Activated naive CD8-positive, alpha-beta T cell (primary cell): ENCODE results near the gene CYP1B1.

ENCODE experiments used
- H3K27ac Mint-ChIP-seq: one replicate; pipeline ENCODE4 v1.8.0; 2021; ENCODE audit warnings: mixed read lengths
- H3K27me3 Mint-ChIP-seq: one replicate; pipeline ENCODE4 v1.8.0; 2021; ENCODE audit warnings: mixed read lengths
- H3K36me3 Mint-ChIP-seq: one replicate; pipeline ENCODE4 v1.8.0; 2021; ENCODE audit warnings: mixed read lengths
- H3K4me1 Mint-ChIP-seq: one replicate; pipeline ENCODE4 v1.8.0; 2021; ENCODE audit warnings: low read depth, mixed read lengths
- H3K4me3 Mint-ChIP-seq: one replicate; pipeline ENCODE4 v1.8.0; 2021; ENCODE audit warnings: mild to moderate bottlenecking, mixed read lengths
- H3K9me3 Mint-ChIP-seq: one replicate; pipeline ENCODE4 v1.8.0; 2021; ENCODE audit warnings: low read depth, mixed read lengths

The CYP1B1 gene

DNA sequence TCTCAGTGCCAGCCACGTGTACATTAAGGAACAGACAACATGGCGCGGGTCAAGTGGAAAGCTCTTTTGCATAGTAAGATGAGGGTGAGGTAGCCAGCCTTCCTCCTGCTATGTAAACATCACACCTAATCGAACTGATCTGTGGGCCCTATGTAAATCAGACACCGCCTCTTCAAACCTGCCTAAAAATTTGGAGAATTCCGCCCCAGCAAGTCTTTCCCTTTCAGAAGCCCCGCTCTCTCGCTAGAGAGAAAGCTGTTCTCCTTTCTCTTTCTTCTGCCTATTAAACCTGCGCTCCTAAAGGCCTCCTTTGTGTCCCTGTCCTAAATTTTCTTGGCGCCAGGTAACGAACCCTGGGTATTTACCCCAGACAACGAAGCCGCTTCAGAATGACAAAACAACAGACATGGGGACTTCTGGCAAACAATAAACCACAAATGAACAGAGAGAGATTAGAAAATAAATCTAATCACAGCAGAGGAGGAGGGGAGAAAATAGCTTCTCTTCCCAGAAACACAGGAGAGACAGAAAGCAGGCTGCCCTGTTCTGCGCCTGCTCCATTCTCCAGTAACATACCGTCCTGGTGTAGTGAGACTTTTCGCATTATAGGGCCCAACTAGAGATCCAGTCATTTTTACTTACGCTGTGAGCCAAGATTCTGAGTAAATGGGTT is 31.9 kb upstream of the CYP1B1 start:
- Mint-ChIP-seq H3K36me3 (no peaks in the 10 kb centered on the region), H3K4me3 (no peak overlapping the region), H3K9me3 (peaks cover 3% of the 10 kb centered on the region), H3K27ac (no peak overlapping the region), H3K27me3 (peaks cover 6% of the 10 kb centered on the region), H3K4me1 (peaks cover 15% of the 10 kb centered on the region)

DNA sequence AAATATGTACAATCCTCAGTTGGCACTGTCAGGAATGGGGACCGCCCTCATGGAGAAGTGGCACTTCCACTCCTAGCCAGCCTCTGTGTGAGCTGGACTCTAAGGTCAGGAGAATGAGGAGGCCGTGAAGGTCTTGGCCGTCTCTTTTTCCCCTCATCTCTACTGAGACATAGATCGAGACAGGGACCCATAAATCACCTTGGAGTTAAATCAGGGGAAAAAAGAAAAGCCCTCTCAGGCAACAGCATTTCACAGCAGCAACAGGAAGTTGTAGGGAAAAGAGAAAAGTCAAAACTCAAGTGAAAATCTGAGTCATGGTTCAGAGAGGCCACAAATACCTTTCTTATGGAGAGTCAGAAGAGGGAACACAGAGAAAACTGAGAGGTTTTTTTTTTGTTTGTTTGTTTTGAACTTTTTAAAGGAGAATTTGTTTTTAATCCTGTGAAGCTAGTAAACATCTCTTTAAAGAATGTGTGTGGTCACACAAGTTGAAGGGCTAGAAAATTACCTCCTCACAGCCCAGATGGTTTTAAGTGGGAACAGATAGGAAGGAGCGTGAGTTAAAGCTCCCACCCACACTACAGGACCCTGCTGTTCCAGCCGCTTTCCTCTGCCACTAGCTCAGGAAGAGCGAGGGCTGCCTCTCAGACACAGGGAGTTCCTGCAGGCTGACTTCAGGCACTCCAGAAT is 30.6 kb upstream of the CYP1B1 start:
- Mint-ChIP-seq H3K4me3 (peak overlapping the region; percentile 39), H3K27ac (peak overlapping the region; percentile 38), H3K4me1 (peaks cover 15% of the 10 kb centered on the region), H3K27me3 (peaks cover 7% of the 10 kb centered on the region), H3K36me3 (no peaks in the 10 kb centered on the region), H3K9me3 (peaks cover 3% of the 10 kb centered on the region)

DNA sequence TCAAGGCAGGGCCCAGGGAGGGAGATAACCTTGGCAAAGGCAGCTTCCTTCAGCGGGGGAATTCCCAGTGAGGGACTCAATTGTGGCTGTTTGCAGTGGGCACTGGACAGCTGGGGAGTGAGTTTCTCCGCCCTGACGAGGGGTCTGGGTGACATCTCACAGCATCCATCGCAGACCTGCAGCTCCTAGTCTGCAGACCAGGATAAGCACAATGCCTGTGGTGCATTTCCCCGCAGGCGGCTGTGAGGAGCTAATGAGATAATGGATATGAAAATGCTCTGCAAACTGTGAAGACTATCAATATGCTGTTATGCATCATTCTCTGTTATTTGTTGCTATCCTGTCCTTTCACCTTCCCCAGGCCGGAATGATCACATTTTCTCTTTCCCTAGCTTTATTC is 30.0 kb upstream of the CYP1B1 start:
- peaks cover under 1% of the 10 kb centered on the region for H3K36me3 Mint-ChIP-seq
- H3K9me3 Mint-ChIP-seq, result no peaks in the 10 kb centered on the region
- peaks cover 15% of the 10 kb centered on the region for H3K4me1 Mint-ChIP-seq
- H3K27me3 Mint-ChIP-seq, result peaks cover 10% of the 10 kb centered on the region
- H3K27ac Mint-ChIP-seq, result peak overlapping the region; percentile 38
- no peak overlapping the region for H3K4me3 Mint-ChIP-seq

DNA sequence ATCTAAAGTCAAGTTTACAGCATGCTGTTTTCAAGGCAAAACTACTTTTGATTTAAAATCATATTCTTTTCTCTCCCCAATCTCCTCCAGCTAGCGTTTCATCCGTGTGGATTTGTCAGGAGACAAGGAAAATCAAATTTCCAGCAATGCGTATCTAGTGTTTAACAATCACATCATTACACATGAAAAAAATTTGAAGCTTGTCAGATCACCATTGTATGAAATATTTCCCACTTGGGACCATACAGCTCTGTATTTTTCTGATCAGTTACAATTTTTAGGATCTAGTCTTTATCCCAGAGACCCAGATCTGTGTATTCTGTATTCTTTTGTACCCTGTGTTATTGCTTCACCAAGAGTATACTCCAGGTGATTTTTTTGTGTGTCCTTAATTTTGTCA is 28.6 kb upstream of the CYP1B1 start:
- H3K27ac Mint-ChIP-seq, result no peak overlapping the region
- H3K9me3 Mint-ChIP-seq, result no peaks in the 10 kb centered on the region
- H3K27me3 Mint-ChIP-seq, result peaks cover 14% of the 10 kb centered on the region
- H3K4me1 Mint-ChIP-seq, result peaks cover 15% of the 10 kb centered on the region
- no peak overlapping the region for H3K4me3 Mint-ChIP-seq
- H3K36me3 Mint-ChIP-seq, result peaks cover 5% of the 10 kb centered on the region

DNA sequence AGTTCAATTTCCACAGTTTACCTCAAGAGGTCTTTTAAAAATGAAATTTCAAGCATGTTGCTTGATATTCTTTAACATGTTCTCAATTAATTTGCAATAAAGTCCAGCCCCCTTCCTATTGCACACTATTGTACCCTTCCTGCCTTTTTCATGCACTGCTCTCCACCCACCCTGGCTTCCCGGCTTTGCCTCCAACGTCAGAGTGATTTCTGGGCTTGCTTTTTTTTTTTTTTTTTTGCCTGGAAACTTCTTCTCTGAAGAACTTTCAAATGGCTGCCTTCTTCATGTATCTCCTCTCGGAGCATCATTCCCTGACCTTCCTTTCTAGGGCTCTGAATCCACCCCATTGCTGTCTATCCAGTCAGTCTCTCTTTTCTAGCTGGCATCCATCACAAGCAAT is 24.4 kb upstream of the CYP1B1 start:
- H3K9me3 Mint-ChIP-seq, result no peaks in the 10 kb centered on the region
- H3K27ac Mint-ChIP-seq, result no peak overlapping the region
- H3K36me3 Mint-ChIP-seq, result peaks cover 5% of the 10 kb centered on the region
- peaks cover 45% of the 10 kb centered on the region for H3K27me3 Mint-ChIP-seq
- H3K4me3 Mint-ChIP-seq, result no peak overlapping the region
- peaks cover 18% of the 10 kb centered on the region for H3K4me1 Mint-ChIP-seq

DNA sequence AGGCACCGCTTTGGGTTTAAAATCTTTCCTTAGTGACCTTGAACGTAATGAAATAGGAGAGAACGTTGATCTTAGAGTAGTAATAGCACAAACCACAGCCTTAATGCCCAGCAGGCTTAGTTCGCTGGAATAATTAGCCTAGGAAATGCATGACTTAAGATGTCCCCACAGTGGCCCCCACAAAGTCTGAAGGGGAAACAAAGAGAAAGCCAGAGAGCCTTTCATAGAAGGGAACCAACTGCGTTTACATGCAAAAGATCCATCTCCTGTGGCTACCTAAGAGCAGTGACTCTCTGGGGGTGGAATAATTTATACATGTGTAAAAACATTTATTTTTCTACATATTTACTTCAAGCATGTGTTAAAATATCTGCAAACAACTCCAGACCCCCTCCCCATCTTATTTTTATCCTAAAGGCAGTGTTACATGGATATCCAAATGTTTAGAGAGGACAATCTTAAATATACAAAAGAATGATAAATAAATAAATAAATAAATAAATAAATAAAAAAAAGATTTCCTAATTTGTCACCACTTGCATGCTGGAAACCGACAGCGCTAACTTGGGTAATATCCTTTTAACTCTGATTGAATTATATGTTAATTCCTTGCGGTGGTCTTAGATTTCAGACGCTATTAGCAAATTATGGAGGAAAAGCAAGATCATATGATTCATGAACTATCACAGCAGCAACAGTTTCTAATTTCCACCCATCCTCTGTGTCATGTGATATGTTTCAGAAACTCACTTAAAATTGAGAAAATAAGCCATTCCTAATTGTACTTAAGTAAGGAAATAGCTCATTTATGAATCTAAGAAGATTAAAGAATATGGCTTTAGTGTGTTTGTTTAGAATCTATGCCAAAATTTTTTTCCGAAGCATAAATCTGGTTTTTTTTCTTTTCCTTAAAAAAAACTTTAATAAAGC is 23.4 kb upstream of the CYP1B1 start:
- peaks cover 5% of the 10 kb centered on the region for H3K36me3 Mint-ChIP-seq
- peaks cover 46% of the 10 kb centered on the region for H3K27me3 Mint-ChIP-seq
- H3K4me3 Mint-ChIP-seq, result no peak overlapping the region
- peaks cover 17% of the 10 kb centered on the region for H3K4me1 Mint-ChIP-seq
- no peaks in the 10 kb centered on the region for H3K9me3 Mint-ChIP-seq
- H3K27ac Mint-ChIP-seq, result no peak overlapping the region

DNA sequence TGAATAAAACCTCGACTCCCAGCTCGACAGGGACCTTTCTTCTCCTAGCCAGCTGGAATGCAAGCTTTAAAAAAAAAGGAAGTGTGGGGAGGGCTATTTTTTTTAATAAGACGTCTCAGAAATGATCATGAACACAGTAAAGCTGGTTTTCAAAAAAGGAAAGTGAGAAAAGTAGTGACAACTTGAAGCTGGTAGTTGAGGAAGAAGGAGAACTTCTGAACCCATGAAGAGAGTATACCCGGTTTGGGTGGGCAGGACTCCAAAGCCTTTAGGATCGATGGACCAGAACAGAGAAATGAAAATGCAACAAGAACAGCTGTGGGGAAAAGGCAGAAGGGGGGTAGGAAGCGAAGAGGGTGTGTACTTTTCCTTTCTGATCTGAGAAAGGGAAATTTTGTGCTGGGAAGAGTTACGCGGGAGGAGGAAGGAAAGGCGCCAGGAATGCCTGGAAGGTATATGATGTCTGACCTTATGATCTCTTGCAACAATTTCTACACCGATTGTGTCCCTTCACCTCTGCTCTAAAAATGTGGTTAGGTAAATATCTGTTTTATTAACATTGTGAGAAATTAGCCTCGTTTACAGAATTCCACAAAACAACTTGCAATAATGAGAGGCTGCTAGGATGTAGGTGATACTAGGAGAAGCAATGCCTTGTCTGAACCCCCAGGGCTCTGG is 22.6 kb upstream of the CYP1B1 start:
- peaks cover 17% of the 10 kb centered on the region for H3K4me1 Mint-ChIP-seq
- H3K27me3 Mint-ChIP-seq, result peaks cover 46% of the 10 kb centered on the region
- no peaks in the 10 kb centered on the region for H3K9me3 Mint-ChIP-seq
- peaks cover 5% of the 10 kb centered on the region for H3K36me3 Mint-ChIP-seq
- no peak overlapping the region for H3K4me3 Mint-ChIP-seq
- H3K27ac Mint-ChIP-seq, result no peak overlapping the region

DNA sequence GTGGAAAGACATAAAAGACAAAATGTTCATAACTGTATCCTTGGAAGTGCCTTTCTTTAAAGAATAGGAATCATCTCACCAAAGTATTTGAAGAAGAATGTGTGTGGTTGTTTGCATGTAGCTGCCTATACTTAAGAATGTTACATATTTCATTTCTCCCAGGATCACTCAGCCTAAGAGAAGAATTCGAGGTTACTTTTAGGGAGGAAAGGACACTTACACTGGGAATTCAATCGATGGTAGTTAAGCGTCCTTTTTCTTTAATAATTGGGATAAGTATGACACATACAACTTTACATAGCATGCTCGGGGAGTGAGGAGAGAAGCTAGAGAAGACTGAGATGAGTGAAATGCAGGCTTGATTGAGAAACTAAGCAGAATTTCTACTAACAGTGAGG is 22.0 kb upstream of the CYP1B1 start:
- H3K36me3 Mint-ChIP-seq, result peaks cover 5% of the 10 kb centered on the region
- H3K4me1 Mint-ChIP-seq, result peaks cover 17% of the 10 kb centered on the region
- H3K9me3 Mint-ChIP-seq, result no peaks in the 10 kb centered on the region
- H3K27ac Mint-ChIP-seq, result no peak overlapping the region
- H3K4me3 Mint-ChIP-seq, result no peak overlapping the region
- H3K27me3 Mint-ChIP-seq, result peaks cover 48% of the 10 kb centered on the region

DNA sequence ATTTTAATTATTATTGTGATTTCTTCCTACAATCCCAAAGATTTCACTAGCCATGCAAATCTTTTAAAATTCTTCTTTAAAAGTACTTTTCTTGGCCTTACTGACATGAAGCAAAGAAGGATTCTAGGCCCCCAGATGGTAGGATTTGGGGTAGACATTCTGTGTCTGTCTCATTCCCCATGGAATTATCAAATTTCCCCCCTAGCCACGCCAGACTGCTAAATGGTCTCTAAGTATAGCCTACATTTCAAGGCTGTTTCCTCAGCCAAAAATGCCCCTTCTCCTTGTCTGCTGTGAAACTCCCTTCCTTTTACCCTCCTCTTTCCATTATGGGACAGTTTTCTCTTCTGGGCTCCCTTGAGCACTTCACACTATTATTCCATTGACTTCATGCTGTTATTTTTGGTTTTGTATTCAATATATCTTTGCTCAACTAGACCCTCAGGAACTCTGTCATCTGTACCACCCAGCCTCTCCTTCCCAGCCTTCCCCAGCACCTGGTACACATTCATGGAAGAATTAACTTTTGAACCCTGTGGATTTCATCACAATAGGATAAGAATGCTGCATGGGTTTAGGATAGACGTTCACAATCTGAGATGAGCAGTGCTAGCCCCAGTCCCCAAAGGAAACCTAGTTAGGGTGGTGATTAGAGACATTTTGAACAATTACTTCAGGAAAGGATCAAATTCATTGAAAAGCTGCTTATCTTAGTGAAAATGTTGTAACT is 21.5 kb upstream of the CYP1B1 start:
- H3K27ac Mint-ChIP-seq, result no peak overlapping the region
- H3K9me3 Mint-ChIP-seq, result no peaks in the 10 kb centered on the region
- peaks cover 17% of the 10 kb centered on the region for H3K4me1 Mint-ChIP-seq
- no peak overlapping the region for H3K4me3 Mint-ChIP-seq
- H3K27me3 Mint-ChIP-seq, result peaks cover 45% of the 10 kb centered on the region
- H3K36me3 Mint-ChIP-seq, result peaks cover 5% of the 10 kb centered on the region

DNA sequence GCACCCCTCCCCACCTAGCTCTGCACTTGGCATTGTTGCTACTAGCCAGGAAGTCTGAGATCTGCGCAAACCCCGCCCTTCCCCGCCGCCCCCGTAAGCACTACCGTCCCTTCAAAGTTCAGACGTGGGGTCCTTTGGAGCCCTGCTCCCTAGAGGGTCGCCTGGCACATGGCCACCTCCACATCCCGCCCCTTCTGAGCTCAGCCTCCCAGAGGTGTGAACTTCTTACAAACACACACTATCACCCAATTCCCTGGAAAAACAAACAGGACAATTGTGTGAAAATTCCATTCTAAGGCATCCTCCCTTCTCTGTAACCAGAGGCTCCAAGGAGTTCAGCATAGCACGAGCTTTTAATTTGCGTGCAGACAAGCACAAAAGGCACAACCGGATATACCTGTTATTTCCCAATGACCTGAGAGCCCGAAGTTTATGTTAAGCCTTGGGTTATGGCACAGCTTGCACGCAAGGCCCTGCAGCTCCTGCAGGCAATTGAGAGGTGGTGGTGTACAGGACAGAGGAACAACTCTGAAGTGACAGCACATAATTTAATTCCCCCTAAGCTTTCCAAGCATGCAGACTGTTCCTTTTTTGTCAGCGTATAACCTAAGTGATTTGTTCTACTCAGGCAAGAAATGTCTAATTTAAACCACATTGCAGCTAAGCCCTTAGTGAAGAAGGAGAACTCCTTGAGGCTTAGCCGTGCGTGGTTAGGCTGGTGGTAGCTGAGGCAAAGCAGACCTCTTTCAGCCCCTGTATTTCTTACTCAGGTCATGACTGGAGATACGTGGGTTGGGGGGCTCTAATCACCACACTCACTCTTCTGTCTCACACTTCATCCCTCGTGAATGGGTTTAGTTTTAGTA is 20.3 kb upstream of the CYP1B1 start:
- Mint-ChIP-seq H3K4me3 (no peak overlapping the region), H3K9me3 (no peaks in the 10 kb centered on the region), H3K27me3 (peaks cover 43% of the 10 kb centered on the region), H3K4me1 (peaks cover 17% of the 10 kb centered on the region), H3K36me3 (peaks cover 5% of the 10 kb centered on the region), H3K27ac (peak overlapping the region; percentile 25)

DNA sequence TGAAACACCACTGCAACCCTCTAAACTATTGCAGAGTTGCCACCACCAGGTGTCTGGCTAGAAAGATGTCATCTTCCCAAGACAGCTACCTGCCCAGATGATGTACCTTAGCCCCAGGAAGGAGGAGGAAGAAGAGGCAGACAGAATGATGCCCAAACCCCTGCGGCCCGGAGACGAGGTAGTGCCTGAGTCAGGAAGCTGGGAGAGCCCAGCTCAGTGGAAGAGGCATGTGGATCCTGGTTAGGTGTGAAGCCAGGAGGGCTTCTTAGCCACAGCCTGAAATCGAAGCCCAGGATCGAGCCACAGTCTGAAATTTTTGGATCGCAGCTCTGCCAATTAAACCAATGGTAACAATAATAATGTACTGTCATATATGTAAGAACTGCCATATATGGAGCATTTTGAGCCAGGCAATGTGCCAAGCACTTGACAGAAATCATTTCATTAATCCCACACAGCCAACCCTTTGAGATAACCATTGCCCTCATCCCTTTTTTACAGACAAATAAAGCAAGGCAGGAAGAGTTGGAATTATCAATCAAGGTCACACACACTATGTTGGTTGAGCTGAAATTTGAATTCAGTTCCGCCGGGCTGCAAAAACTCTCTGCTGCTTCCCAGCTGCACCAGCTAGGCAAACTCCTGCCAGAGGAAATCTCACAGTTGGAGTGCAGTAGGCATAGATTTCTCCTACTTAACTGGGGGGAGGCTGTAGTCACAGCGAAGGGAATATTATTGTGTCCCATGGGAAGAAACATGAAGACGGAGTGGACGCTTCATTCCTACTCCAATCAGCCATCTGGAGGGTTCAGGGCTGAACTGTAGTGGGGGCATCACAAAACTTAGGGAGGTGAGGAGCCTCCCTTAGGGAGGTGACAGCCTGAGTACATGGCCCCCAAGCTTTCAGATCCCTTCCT is 19.4 kb upstream of the CYP1B1 start:
- Mint-ChIP-seq H3K27me3 (peaks cover 34% of the 10 kb centered on the region), H3K9me3 (no peaks in the 10 kb centered on the region), H3K4me1 (peaks cover 17% of the 10 kb centered on the region), H3K27ac (no peak overlapping the region), H3K36me3 (no peaks in the 10 kb centered on the region), H3K4me3 (no peak overlapping the region)

DNA sequence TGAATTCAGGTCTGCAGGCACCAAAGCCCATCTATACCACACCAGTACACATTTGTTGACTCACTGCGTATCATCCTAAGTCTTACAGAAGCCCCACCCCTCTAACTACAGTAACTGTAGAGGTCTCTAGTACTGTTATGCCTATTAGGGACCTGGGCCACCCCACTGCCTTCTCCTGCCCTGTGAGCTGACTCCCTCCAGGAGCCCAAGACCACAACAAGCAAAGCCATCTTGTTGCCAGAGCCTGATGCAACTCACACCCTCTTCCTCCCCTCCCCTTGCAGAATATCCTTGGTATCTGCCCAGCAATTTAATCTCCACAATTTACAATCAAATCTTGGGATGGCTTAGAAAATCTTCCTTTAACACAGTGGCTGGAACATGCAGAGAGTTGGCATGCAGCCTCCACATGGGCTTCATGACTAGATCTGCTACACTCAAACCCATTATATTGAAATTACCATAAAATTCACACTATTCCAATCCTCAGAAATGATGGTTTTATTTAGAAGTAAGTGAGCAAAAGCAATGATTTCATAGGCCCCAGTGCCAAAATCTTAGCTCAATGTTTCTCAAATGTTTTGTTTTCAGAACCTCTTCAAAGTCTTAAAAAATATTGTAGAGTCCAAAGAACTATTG is 17.7 kb upstream of the CYP1B1 start:
- Mint-ChIP-seq H3K36me3 (no peaks in the 10 kb centered on the region), H3K27me3 (peaks cover 31% of the 10 kb centered on the region), H3K4me3 (no peak overlapping the region), H3K9me3 (no peaks in the 10 kb centered on the region), H3K27ac (no peak overlapping the region), H3K4me1 (peaks cover 13% of the 10 kb centered on the region)
